GM18520 (cell line): ENCODE data around the gene GSN.

ENCODE experiments used
- ATAC-seq: cut with Tn5 transposase; IDR thresholded peaks from one replicate; pipeline ENCODE4 v1.9.1; 2021; ENCODE audit not compliant: unreplicated experiment

The GSN gene

GRCh38 chr9:121272401-121272948 lies 4.5 kb downstream of the GSN start:
- ATAC-seq: no peak

GRCh38 chr9:121273064-121273775 lies 5.3 kb downstream of the GSN start:
- ATAC-seq: no peak

- ATAC-seq: no peak
Observed at GRCh38 chr9:121274851-121275250, 6.9 kb downstream of the GSN start.

GRCh38 chr9:121275781-121276658 lies 8.1 kb downstream of the GSN start:
- ATAC-seq: no peak

GRCh38 chr9:121277026-121277425 lies 9.1 kb downstream of the GSN start:
- ATAC-seq: no peak

- ATAC-seq: no peak
Observed at GRCh38 chr9:121277518-121278295, 9.7 kb downstream of the GSN start.

- ATAC-seq: no peak
Observed at GRCh38 chr9:121278477-121279261, 10.7 kb downstream of the GSN start.

GRCh38 chr9:121279776-121280388 lies 11.9 kb downstream of the GSN start:
- no peak for ATAC-seq

GRCh38 chr9:121280715-121281613 lies 13.0 kb downstream of the GSN start:
- no peak for ATAC-seq

GRCh38 chr9:121281614-121282276 lies 13.8 kb downstream of the GSN start:
- ATAC-seq: no peak

- ATAC-seq: no peak
Observed at GRCh38 chr9:121282277-121283079, 14.5 kb downstream of the GSN start.

- ATAC-seq: no peak
Observed at GRCh38 chr9:121283080-121283398, 15.1 kb downstream of the GSN start.

- ATAC-seq: no peak
Observed at GRCh38 chr9:121283856-121284732, 16.1 kb downstream of the GSN start.

- no peak for ATAC-seq
Observed at GRCh38 chr9:121284733-121285451, 16.9 kb downstream of the GSN start.

- ATAC-seq: no peak
Observed at GRCh38 chr9:121285835-121286687, 18.1 kb downstream of the GSN start.
